Tongue (tissue), 1 donor: ENCODE data around the gene GPR162. TPM values are rescaled to one million over a fixed set of nuclear protein-coding genes. Genes with fewer than 3 reads are reported as not detected.

Experiments used
- total RNA-seq: library from RNA; depleted of rRNA; stranded (reverse); fragments of >200 nt; gene quantifications from one replicate; pipeline ENCODE4 v1.2.3, GENCODE V29; 2014

The GPR162 gene
- total RNA-seq, 1 donor from 2014 or later = 13.1 TPM

Other genes starting within 250 kb of the GPR162 start
- gene CHD4, start 214.4 kb upstream of the GPR162 start, total RNA-seq = 211 TPM
- gene LPAR5, start 185.9 kb upstream of the GPR162 start, total RNA-seq = 2.6 TPM
- gene ACRBP, start 174.4 kb upstream of the GPR162 start, total RNA-seq = 1.5 TPM
- 46.2 TPM for gene ING4, start 158.7 kb upstream of the GPR162 start, total RNA-seq
- 19.7 TPM for gene ZNF384, start 132.4 kb upstream of the GPR162 start, total RNA-seq
- 1.6 TPM for gene PIANP, start 121.0 kb upstream of the GPR162 start, total RNA-seq
- 41.5 TPM for gene COPS7A, start 97.8 kb upstream of the GPR162 start, total RNA-seq
- gene MLF2, start 68.7 kb upstream of the GPR162 start, total RNA-seq = 103 TPM
- gene PTMS, start 55.5 kb upstream of the GPR162 start, total RNA-seq = 102 TPM
- not detected for gene LAG3, start 49.3 kb upstream of the GPR162 start, total RNA-seq
- 3.7 TPM for gene CD4, start 32.3 kb upstream of the GPR162 start, total RNA-seq
- 45.5 TPM for gene P3H3, start 6.6 kb downstream of the GPR162 start, total RNA-seq
- gene GNB3, start 19.1 kb downstream of the GPR162 start, total RNA-seq = 5.8 TPM
- 5.9 TPM for gene CDCA3, start 29.5 kb downstream of the GPR162 start, total RNA-seq
- 67.0 TPM for gene USP5, start 30.3 kb downstream of the GPR162 start, total RNA-seq
- 1,153 TPM for gene TPI1, start 45.7 kb downstream of the GPR162 start, total RNA-seq
- 3.8 TPM for gene SPSB2, start 51.5 kb downstream of the GPR162 start, total RNA-seq
- gene LRRC23, start 83.0 kb downstream of the GPR162 start, total RNA-seq = 5.9 TPM
- 5.5 TPM for gene ENO2, start 92.8 kb downstream of the GPR162 start, total RNA-seq
- gene ATN1, start 106.1 kb downstream of the GPR162 start, total RNA-seq = 34.3 TPM
- not detected for gene RNU7-1, start 122.0 kb downstream of the GPR162 start, total RNA-seq
- gene C12orf57, start 122.2 kb downstream of the GPR162 start, total RNA-seq = 135 TPM
- 11.4 TPM for gene PTPN6, start 129.5 kb downstream of the GPR162 start, total RNA-seq
- gene PHB2, start 148.8 kb downstream of the GPR162 start, total RNA-seq = 238 TPM
- 31.3 TPM for gene EMG1, start 149.1 kb downstream of the GPR162 start, total RNA-seq
- 13.1 TPM for gene LPCAT3, start 196.7 kb downstream of the GPR162 start, total RNA-seq
- 87.7 TPM for gene C1S, start 238.9 kb downstream of the GPR162 start, total RNA-seq